Measurements from ENCODE around the gene HNRNPC. TPM values are rescaled to one million over a fixed set of nuclear protein-coding genes. Genes with fewer than 3 reads are reported as not detected.

The HNRNPC gene
- total RNA-seq, 4 donors from 2014 or later = 380 to 454 (median 419) TPM

DNA sequence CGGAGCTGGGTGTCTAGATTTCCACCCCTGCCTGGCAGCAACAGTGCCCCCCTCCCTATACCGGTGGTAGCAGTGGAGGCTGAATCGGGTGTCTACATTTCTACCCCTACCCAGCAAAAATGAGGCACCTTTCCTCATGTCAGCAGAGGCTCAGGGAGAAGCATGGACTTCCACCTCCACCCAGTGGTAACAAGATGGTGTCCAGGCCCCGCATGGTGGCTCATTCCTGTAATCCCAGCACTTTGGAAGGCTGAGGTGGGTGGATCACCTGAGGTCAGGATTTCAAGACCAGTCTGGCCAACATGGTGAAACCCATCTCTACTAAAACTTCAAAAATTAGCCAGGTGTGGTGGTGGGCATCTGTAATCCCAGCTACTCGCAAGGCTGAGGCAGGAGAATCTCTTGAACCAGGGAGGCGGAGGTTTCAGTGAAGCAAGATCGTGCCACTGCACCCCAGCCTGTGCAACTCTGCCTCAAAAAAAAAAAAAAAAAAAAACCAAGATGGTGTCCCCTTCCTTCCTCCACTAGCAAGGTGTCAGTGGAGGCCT lies 77.9 kb downstream of the HNRNPC start:
- TF ChIP-seq POLR2A (IDR thresholded peaks at IDR 0.05) (no peak), CTCF (IDR thresholded peaks at IDR 0.05) (no peak)
- H3K4me1 ChIP-seq = no peaks in the 10 kb centered on the region
- H3K4me3 ChIP-seq (replicated peaks in 1 of 3) = no peak overlapping the region
- H3K9me3 ChIP-seq = no peaks in the 10 kb centered on the region
- intact Hi-C loops (cut with DNase I) = no loop called here
- no peaks in the 10 kb centered on the region for H3K27me3 ChIP-seq
- H3K36me3 ChIP-seq = no peaks in the 10 kb centered on the region
- DNase-seq = no peak
- H3K27ac ChIP-seq = no peak overlapping the region
- WGBS, 2 donors = 87 to 92% methylated on average over 6 to 7 of the region's 7 CpGs

DNA sequence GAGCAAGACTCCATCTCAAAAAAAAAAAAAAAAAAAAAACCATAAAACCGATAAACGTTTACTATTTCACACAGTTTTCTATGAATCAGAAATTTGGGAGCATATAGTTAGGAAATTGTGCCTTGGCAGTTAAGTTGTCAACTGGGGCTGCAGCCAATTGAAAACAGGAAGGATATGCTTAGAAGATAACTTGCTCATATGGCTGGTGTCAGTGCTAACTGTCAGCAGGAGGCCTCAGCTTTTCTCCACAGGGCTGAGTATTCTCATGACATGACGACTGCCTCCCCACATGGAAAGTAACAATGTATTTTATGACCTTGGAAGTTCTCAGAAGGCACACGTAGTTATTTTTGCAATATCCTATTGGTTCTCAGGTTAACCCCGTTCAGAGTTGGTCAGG lies 83.8 kb downstream of the HNRNPC start:
- DNase-seq = no peak
- TF ChIP-seq POLR2A (IDR thresholded peaks at IDR 0.05) (no peak), CTCF (IDR thresholded peaks at IDR 0.05) (no peak)
- intact Hi-C loops (cut with DNase I) = no loop called here
- H3K4me1 ChIP-seq = no peaks in the 10 kb centered on the region
- H3K4me3 ChIP-seq (replicated peaks in 1 of 3) = no peak overlapping the region
- 64 to 69% methylated on average over 5 of the region's 5 CpGs for WGBS, 2 donors
- no peaks in the 10 kb centered on the region for H3K27me3 ChIP-seq
- no peaks in the 10 kb centered on the region for H3K9me3 ChIP-seq
- H3K27ac ChIP-seq = no peak overlapping the region
- H3K36me3 ChIP-seq = no peaks in the 10 kb centered on the region

GRCh38 chr14:21184254-21184653 lies 85.0 kb downstream of the HNRNPC start:
- no peak for DNase-seq
- Histone ChIP-seq H3K9me3 (no peaks in the 10 kb centered on the region), H3K4me3 (replicated peaks in 1 of 3) (no peak overlapping the region), H3K27me3 (no peaks in the 10 kb centered on the region), H3K27ac (no peak overlapping the region), H3K4me1 (no peaks in the 10 kb centered on the region), H3K36me3 (no peaks in the 10 kb centered on the region)
- 63% methylated on average over 1 of the region's 1 CpG for WGBS, 2 donors
- intact Hi-C loops (cut with DNase I) = no loop called here
- TF ChIP-seq POLR2A (IDR thresholded peaks at IDR 0.05) (no peak), CTCF (IDR thresholded peaks at IDR 0.05) (no peak)

DNA sequence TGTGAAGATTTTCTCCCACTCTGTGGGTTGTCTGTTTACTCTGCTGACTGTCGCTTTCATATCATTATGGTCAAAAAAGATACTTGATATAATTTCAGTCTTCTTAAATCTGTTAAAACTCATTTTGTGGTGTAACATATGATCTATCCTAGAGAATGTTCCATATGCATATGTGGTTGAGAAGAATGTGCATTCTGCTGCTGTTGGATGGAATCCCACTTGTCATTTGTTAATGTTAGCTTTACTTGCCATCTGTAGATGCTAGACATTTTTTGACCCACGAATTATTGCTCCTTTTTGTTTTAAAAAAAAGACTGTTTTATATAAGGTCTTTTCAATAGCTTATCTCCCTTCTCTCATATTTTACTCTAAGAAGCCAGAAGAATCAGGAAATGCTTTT lies 87.1 kb downstream of the HNRNPC start:
- DNase-seq = no peak
- Histone ChIP-seq H3K27me3 (no peaks in the 10 kb centered on the region), H3K4me1 (no peaks in the 10 kb centered on the region), H3K27ac (no peak overlapping the region), H3K9me3 (no peaks in the 10 kb centered on the region), H3K36me3 (no peaks in the 10 kb centered on the region), H3K4me3 (replicated peaks in 1 of 3) (no peak overlapping the region)
- WGBS, 2 donors = 65 to 82% methylated on average over 2 of the region's 2 CpGs
- TF ChIP-seq POLR2A (IDR thresholded peaks at IDR 0.05) (no peak), CTCF (IDR thresholded peaks at IDR 0.05) (no peak)
- intact Hi-C loops (cut with DNase I) = no loop called here

DNA sequence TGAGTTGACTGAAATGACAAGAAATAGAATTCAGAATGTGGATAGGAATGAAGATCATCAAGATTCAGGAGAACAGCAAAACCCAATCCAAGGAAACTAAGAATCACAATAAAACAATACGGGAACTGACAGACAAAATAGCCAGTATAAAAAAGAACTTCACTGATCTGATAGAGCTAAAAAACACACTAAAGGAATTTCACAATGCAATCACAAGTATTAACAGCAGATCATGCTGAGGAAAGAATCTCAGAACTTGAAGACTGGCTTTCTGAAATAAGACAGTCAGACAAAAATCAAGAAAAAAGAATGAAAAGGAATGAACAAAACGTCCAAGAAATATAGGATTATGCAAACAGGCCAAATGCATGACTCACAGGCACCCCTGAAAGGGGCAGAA lies 98.1 kb downstream of the HNRNPC start:
- intact Hi-C loops (cut with DNase I) = no loop called here
- H3K4me3 ChIP-seq (replicated peaks in 1 of 3) = no peak overlapping the region
- H3K27ac ChIP-seq = no peak overlapping the region
- H3K9me3 ChIP-seq = no peaks in the 10 kb centered on the region
- no peak for DNase-seq
- no peaks in the 10 kb centered on the region for H3K4me1 ChIP-seq
- H3K27me3 ChIP-seq = no peaks in the 10 kb centered on the region
- H3K36me3 ChIP-seq = no peaks in the 10 kb centered on the region
- TF ChIP-seq POLR2A (IDR thresholded peaks at IDR 0.05) (no peak), CTCF (IDR thresholded peaks at IDR 0.05) (no peak)
- 66 to 78% methylated on average over 2 of the region's 2 CpGs for WGBS, 2 donors

All from thyroid gland (tissue), 4 donors.